HUES6 (cell line): ENCODE measurements around the gene DHX35.

Experiments used
- H3K27ac ChIP-seq: 2 replicates; pipeline ENCODE4 v1.7.0; 2013; ENCODE audit warnings: low read depth, mild to moderate bottlenecking, low read length, inconsistent platforms
- H3K27me3 ChIP-seq: 2 replicates; pipeline ENCODE4 v1.6.1; 2013; ENCODE audit warnings: low read length; ENCODE audit not compliant: control insufficient read depth, insufficient read depth
- H3K36me3 ChIP-seq: 2 replicates; pipeline ENCODE4 v1.6.1; 2013; ENCODE audit warnings: low read length; ENCODE audit not compliant: control insufficient read depth, insufficient read depth
- H3K4me1 ChIP-seq: 2 replicates; pipeline ENCODE4 v1.6.1; 2013; ENCODE audit warnings: low read length; ENCODE audit not compliant: control insufficient read depth, insufficient read depth
- H3K4me3 ChIP-seq: 2 replicates; pipeline ENCODE4 v1.5.1; 2013; ENCODE audit warnings: low read depth, low read length
- H3K9ac ChIP-seq: one replicate; pipeline ENCODE4 v1.6.1; 2013; ENCODE audit warnings: mild to moderate bottlenecking, low read length
- H3K9me3 ChIP-seq: 2 replicates; pipeline ENCODE4 v1.6.1; 2013; ENCODE audit warnings: low read depth, low read length; ENCODE audit not compliant: control insufficient read depth, insufficient read depth

The DHX35 gene

DNA sequence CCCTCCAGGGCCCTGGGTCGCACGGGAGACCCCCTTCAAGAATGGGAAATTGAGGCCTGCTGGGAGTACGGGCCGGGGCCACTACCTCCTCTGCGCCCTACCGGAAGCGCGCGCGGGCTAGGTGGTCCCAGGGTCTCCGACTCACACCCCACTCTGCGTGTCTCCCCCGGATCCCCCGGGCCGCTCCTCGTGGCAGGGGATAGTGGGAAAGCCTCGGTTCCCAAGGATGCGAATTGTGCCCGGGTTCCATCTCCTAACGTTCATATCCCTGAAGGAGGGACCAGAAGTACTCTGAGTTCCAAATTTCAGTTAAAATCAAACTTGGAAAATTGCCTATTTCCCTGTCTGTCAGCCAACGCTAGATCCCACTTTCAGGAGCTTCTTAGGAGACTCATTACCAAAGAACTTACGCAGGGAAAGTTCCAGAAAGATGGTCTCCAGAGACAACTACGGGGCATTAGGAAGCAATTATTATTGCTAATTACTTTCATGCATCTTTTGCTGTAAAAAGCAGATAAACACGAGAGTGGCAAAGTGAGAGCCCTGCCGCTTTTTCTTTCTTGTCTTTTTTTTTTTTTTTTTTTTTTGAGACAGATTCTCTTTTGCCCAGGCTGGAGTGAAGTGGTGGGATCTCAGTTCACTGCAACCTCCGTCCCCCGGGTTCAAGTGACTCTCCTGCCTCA, 35.1 kb upstream of the DHX35 start:
- Histone ChIP-seq H3K9me3 (no peaks in the 10 kb centered on the region), H3K9ac (peak overlapping the region; percentile 88), H3K4me3 (peak overlapping the region; percentile 89), H3K27ac (peak overlapping the region; percentile 85; the same call in 1 of the 2 replicates), H3K4me1 (peaks cover 12% of the 10 kb centered on the region; the same call in 1 of the 2 replicates), H3K36me3 (peaks cover 22% of the 10 kb centered on the region), H3K27me3 (no peaks in the 10 kb centered on the region)

DNA sequence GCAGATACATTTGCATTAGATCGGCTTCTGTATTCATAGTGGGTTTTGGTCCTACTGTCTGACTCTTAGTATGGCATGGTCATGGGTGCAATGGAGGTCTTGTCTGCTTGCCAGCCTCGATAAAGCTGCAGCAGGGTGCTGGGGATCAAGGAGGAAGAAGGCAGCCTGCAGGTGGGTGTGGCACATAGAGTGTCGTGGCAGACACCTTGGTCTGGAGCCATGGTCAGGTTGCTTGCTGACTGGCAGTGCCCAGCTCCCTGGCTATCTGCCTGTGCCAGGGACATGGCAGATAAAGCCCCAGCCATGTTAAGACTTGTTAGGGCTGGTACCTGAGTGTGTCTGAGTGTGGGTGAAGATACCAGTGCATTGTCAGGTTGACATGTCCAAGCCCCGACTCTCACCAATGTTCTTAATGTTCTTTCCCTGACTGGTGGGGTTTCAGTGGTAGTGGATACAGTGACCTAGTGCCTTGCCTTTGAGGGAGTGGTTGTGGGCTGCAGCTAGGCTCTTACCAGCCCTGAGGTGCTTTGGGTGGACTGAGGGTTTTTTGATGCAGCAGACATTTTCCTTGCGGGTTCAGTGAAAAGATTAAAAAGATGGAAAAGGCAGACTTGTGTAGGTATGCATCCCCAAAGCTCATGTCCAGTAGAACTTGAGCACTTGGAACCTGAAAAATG, 34.1 kb upstream of the DHX35 start:
- peak overlapping the region; percentile 89 for H3K4me3 ChIP-seq
- H3K27me3 ChIP-seq: no peaks in the 10 kb centered on the region
- H3K27ac ChIP-seq: no peak overlapping the region
- no peaks in the 10 kb centered on the region for H3K9me3 ChIP-seq
- peaks cover 12% of the 10 kb centered on the region; the same call in 1 of the 2 replicates for H3K4me1 ChIP-seq
- H3K36me3 ChIP-seq: peaks cover 22% of the 10 kb centered on the region
- peak overlapping the region; percentile 14 for H3K9ac ChIP-seq

DNA sequence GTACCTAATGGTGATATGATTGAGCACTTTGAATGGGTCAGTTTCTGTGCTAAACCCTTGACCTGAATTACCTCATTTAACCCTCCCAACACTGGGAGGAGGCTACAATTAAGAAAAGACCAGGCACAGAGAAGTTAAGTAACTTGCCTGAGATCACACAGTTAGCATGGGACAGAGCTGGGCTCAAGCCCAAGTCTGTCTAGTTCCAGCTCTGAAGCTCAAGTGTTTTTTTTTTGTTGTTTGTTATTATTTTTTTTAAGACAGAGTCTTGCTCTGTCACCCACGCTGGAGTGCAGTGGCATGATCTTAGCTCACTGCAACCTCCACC, 31.9 kb upstream of the DHX35 start:
- peaks cover 22% of the 10 kb centered on the region for H3K36me3 ChIP-seq
- no peaks in the 10 kb centered on the region for H3K27me3 ChIP-seq
- no peak overlapping the region for H3K27ac ChIP-seq
- no peak overlapping the region for H3K4me3 ChIP-seq
- H3K4me1 ChIP-seq: peaks cover 12% of the 10 kb centered on the region; the same call in 1 of the 2 replicates
- no peaks in the 10 kb centered on the region for H3K9me3 ChIP-seq
- H3K9ac ChIP-seq: no peak overlapping the region

DNA sequence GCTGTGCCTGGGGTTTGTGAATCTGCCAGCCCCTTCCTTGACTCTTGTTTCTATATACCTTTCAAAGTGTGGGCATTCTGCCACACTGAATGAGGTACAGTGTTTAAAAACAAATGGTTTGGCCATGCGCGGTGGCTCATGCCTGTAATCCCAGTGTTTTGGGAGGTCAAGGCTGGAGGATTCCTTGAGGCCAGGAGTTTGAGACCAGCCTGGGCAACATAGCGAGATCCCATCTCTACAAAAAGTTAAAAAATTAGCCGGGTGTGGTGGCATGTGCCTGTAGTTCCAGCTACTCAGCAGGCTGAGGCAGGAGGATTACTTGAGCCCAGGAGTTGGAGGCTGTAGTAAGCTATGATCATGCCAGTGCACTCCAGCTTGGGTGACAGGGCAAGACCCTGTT, 30.2 kb upstream of the DHX35 start:
- Histone ChIP-seq H3K27ac (no peak overlapping the region), H3K36me3 (peaks cover 34% of the 10 kb centered on the region), H3K4me1 (peaks cover 20% of the 10 kb centered on the region; the same call in 1 of the 2 replicates)

DNA sequence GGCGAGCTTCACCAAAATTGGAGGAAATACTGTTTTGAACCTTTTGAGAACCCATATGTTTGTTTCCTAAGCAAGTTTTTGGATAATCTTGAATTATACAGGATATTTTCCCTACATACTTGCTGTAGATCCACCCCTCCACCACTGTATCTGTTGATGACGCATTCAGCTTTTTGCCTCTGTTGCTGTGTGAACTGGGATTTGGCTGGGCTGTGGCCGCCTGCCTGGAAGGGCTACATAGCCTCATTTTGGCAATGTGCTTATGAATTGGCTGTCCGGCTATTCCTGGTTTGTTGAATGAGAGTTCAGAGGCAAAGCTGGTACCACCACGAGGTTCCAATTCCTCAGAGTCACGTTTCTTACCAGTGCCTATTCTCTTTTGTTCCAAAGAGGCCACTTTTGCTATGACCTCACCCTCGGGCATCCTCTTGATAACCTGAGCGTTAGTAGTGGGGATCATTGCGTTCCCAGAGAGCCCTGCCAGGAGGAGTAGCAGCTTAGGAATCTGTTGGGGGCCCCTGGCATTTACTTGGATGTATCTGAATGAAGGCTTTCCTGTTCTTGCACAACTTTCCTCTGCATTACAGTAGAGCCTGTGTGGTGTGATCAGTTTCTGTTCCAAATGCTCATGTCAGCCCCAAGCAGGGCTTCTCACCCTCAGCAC, 29.6 kb upstream of the DHX35 start:
- H3K4me1 ChIP-seq: peaks cover 23% of the 10 kb centered on the region; the same call in 1 of the 2 replicates
- H3K27me3 ChIP-seq: no peaks in the 10 kb centered on the region
- no peaks in the 10 kb centered on the region for H3K9me3 ChIP-seq
- no peak overlapping the region for H3K9ac ChIP-seq
- H3K27ac ChIP-seq: no peak overlapping the region
- no peak overlapping the region for H3K4me3 ChIP-seq
- peaks cover 39% of the 10 kb centered on the region for H3K36me3 ChIP-seq

More for the DNA sequence above, 30.2 kb upstream of the DHX35 start:
- Histone ChIP-seq H3K9me3 (no peaks in the 10 kb centered on the region), H3K4me3 (no peak overlapping the region), H3K27me3 (no peaks in the 10 kb centered on the region), H3K9ac (no peak overlapping the region)

DNA sequence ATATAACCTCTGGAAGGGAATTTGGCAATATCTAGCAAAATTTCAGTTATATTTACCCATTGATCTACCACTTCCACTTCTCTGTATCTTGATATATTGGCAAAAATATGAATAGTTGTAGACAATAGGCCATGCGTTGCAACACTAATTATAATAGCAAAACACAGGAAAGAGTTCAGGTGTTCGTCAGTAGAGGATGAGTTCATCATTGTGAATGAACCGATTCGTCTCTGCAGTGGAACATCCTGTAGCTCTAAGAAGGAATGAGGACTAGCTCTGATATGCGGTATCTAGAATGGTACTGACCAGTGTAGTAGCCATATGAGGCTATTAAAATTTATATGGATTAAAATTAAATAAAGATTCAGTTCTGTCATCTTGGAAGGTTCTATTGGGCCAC, 27.6 kb upstream of the DHX35 start:
- Histone ChIP-seq H3K4me1 (peaks cover 15% of the 10 kb centered on the region; the same call in 1 of the 2 replicates), H3K9ac (no peak overlapping the region), H3K9me3 (no peaks in the 10 kb centered on the region), H3K27ac (no peak overlapping the region), H3K36me3 (peaks cover 48% of the 10 kb centered on the region), H3K27me3 (no peaks in the 10 kb centered on the region), H3K4me3 (no peak overlapping the region)

DNA sequence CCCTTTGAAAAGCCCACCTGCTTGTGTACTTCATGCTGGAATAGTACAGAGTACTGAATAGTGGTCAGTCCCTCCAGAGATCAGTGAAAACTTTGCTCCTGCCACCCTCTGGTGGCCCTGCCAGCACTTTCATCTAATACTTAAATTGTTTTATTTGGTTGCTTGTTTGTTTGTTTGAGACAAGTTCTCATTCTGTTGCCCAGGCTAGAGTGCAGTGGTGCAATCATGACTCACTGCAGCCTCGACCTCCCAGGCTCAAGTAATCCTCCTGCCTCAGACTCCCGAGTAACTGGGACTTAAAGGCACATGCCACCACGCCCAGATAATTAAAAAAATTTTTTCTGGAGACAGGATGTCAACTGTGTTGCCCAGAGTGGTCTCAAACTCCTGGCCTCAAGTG, 26.9 kb upstream of the DHX35 start:
- H3K9me3 ChIP-seq: no peaks in the 10 kb centered on the region
- H3K27ac ChIP-seq: no peak overlapping the region
- no peak overlapping the region for H3K9ac ChIP-seq
- no peak overlapping the region for H3K4me3 ChIP-seq
- H3K4me1 ChIP-seq: peaks cover 12% of the 10 kb centered on the region; the same call in 1 of the 2 replicates
- H3K36me3 ChIP-seq: peaks cover 48% of the 10 kb centered on the region
- no peaks in the 10 kb centered on the region for H3K27me3 ChIP-seq

DNA sequence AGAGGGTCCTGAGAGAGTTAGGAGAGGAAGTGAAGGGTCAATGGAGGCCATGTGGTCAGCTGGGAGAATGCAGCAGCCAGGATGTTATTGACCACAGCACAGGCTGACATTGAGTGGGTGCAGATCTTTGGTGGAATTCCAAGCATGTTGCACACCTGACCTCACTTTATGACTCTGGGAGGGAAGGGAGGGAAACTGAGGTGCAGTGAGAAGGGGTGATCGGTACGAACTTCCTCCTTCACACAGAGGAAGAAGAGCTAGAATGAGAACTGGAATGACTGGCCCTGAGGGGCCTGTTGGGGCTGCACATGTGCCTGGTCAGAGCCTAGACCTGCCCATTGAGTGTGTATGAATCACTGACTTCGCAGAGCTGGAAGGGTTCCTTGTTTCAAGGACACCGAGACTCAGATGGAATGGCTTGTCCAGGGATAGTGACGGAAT, 26.2 kb upstream of the DHX35 start:
- H3K36me3 ChIP-seq: peaks cover 54% of the 10 kb centered on the region
- no peak overlapping the region for H3K4me3 ChIP-seq
- H3K27me3 ChIP-seq: no peaks in the 10 kb centered on the region
- H3K4me1 ChIP-seq: peaks cover 12% of the 10 kb centered on the region; the same call in 1 of the 2 replicates
- no peaks in the 10 kb centered on the region for H3K9me3 ChIP-seq
- H3K9ac ChIP-seq: no peak overlapping the region
- H3K27ac ChIP-seq: no peak overlapping the region

DNA sequence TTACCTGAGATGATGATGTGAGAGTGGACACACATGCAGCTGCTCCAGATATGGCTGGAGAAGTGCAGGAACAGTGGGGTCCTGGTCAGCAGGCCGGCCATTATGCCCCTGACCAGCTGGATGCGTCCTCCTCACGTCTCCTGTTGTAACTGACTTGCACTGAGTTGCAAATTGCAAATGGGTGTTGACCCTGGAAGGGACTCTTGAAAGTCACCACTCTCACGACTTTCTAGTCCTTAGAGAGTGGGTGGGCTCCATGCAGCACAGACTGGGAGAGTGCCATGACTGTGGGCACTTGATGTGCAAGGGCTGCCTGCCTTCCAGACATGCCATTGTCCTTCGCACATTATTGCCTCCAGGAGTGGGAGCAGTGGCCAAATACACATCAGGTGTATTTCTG, 25.1 kb upstream of the DHX35 start:
- no peak overlapping the region for H3K4me3 ChIP-seq
- no peak overlapping the region for H3K27ac ChIP-seq
- H3K9me3 ChIP-seq: no peaks in the 10 kb centered on the region
- peaks cover 12% of the 10 kb centered on the region; the same call in 1 of the 2 replicates for H3K4me1 ChIP-seq
- H3K36me3 ChIP-seq: peaks cover 55% of the 10 kb centered on the region
- no peaks in the 10 kb centered on the region for H3K27me3 ChIP-seq
- no peak overlapping the region for H3K9ac ChIP-seq

DNA sequence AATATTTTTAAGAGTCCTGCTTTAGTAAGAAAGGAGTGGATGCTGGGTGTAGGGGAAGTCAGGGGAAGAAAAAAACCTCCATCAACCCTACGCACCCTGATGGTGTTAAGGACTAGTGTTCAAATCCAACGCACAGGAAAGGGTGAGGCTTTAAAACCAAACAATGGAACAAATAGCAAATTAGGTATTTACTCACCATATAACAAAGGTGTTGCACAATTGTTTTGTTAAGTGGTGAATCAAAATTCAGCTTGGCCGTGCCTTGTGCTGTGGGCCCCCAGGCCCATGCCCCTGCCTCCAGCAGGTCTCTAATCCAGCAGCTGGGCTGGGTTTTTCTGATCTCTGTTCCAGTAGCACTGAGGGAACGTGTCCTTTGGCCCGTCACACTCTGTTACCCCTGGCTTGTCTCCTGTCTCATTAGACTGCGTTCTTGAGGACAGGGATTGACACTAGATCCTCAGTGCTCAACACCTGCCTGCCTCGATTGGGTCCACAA, 24.1 kb upstream of the DHX35 start:
- Histone ChIP-seq H3K9ac (no peak overlapping the region), H3K4me3 (no peak overlapping the region), H3K9me3 (no peaks in the 10 kb centered on the region), H3K27me3 (no peaks in the 10 kb centered on the region), H3K36me3 (peaks cover 66% of the 10 kb centered on the region), H3K27ac (no peak overlapping the region), H3K4me1 (peaks cover 12% of the 10 kb centered on the region; the same call in 1 of the 2 replicates)

DNA sequence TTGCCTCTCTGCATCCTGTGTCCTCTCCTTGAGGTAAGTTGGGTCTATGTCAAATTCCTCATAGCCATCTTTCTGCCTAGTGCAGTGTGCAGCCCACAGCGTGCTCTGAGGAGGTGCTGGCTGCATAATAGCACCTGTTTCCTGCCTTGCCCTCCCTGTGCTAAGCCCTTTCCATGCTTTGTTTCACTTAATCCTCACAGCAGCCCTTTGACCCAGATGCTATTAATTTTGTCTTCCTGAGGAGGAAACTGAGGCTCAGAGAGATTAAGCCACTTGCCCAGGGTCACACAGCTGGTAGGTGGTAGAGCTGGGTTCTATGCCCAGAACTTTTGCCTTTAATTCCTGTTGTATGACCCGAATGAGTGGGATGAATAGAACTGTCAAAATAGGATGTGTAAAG, 22.5 kb upstream of the DHX35 start:
- Histone ChIP-seq H3K9me3 (no peaks in the 10 kb centered on the region), H3K9ac (no peak overlapping the region), H3K4me1 (peaks cover 12% of the 10 kb centered on the region; the same call in 1 of the 2 replicates), H3K4me3 (no peak overlapping the region), H3K27ac (no peak overlapping the region), H3K27me3 (no peaks in the 10 kb centered on the region), H3K36me3 (peaks cover 78% of the 10 kb centered on the region)
